SK-N-MC (cell line): ENCODE measurements around the gene TMEM145.

Experiments
- DNase-seq: peaks from one replicate; pipeline ENCODE4 v3.0.0-alpha.2; 2011; ENCODE audit warnings: low read depth, low spot score
- H3K27ac ChIP-seq: fragments of 200-600 bp; sonication (generic); 2 replicates; pipeline ENCODE4 v1.5.1; 2016; ENCODE audit warnings: mixed run types
- H3K36me3 ChIP-seq: fragments of 200-600 bp; sonication (generic); 2 replicates; pipeline ENCODE4 v1.6.1; 2017; ENCODE audit warnings: antibody characterized with exemption, low read length, mixed read lengths; ENCODE audit not compliant: insufficient read depth
- H3K4me3 ChIP-seq: fragments of 200-600 bp; sonication (generic); 2 replicates; pipeline ENCODE4 v1.5.1; 2016
- H3K9ac ChIP-seq: fragments of 200-600 bp; sonication (generic); 2 replicates; pipeline ENCODE4 v1.8.0; 2017; ENCODE audit warnings: mixed run types, mixed read lengths; ENCODE audit not compliant: insufficient read length
- H3K9me3 ChIP-seq: fragments of 200-600 bp; sonication (generic); 2 replicates; pipeline ENCODE4 v1.6.1; 2017; ENCODE audit warnings: low read depth, mild to moderate bottlenecking, antibody characterized with exemption, low read length, moderate library complexity, mixed read lengths
- EZH2 ChIP-seq: fragments of 200-600 bp; sonication (generic); IDR thresholded peaks from one replicate; pipeline ENCODE4 v1.6.1; 2017; ENCODE audit warnings: antibody characterized with exemption
- FOXP2 ChIP-seq: optimal IDR thresholded peaks from 2 replicates; pipeline ENCODE3; 2011; ENCODE audit warnings: mild to moderate bottlenecking, moderate library complexity; ENCODE audit not compliant: insufficient read depth; ENCODE audit errors: extremely low read length, control extremely low read depth
- POLR2AphosphoS5 ChIP-seq: IDR thresholded peaks from 2 replicates; pipeline ENCODE4 v1.6.1; 2012; ENCODE audit warnings: mild to moderate bottlenecking, low read depth, low read length, borderline replicate concordance

The TMEM145 gene

GRCh38 chr19:42368765-42369164 is 55.7 kb downstream of the TMEM145 start:
- H3K9ac ChIP-seq, result no peak overlapping the region
- TF ChIP-seq FOXP2 (no peak), EZH2 (no peak), POLR2AphosphoS5 (no peak)
- peaks cover 7% of the 10 kb centered on the region; the same call in 1 of the 2 replicates for H3K36me3 ChIP-seq
- H3K27ac ChIP-seq, result no peak overlapping the region
- DNase-seq, result no peak
- no peaks in the 10 kb centered on the region for H3K9me3 ChIP-seq
- no peak overlapping the region for H3K4me3 ChIP-seq

GRCh38 chr19:42369433-42370067 is 56.4 kb downstream of the TMEM145 start:
- Histone ChIP-seq H3K9ac (no peak overlapping the region), H3K36me3 (no peaks in the 10 kb centered on the region), H3K4me3 (no peak overlapping the region), H3K27ac (no peak overlapping the region), H3K9me3 (no peaks in the 10 kb centered on the region)
- TF ChIP-seq POLR2AphosphoS5, result no peak
- TF ChIP-seq FOXP2, result no peak
- no peak for TF ChIP-seq EZH2
- DNase-seq, result no peak

GRCh38 chr19:42370068-42370520 is 57.0 kb downstream of the TMEM145 start:
- Histone ChIP-seq H3K4me3 (no peak overlapping the region), H3K9me3 (no peaks in the 10 kb centered on the region), H3K27ac (no peak overlapping the region), H3K36me3 (no peaks in the 10 kb centered on the region), H3K9ac (no peak overlapping the region)
- no peak for DNase-seq
- TF ChIP-seq POLR2AphosphoS5, result no peak
- TF ChIP-seq FOXP2, result no peak
- no peak for TF ChIP-seq EZH2

GRCh38 chr19:42370626-42371175 is 57.6 kb downstream of the TMEM145 start:
- Histone ChIP-seq H3K9ac (no peak overlapping the region), H3K27ac (no peak overlapping the region), H3K4me3 (no peak overlapping the region), H3K36me3 (no peaks in the 10 kb centered on the region), H3K9me3 (no peaks in the 10 kb centered on the region)
- no peak for DNase-seq
- TF ChIP-seq POLR2AphosphoS5 (no peak), EZH2 (no peak), FOXP2 (no peak)
